HG02884 (cell line): Measurements from ENCODE around the gene AOAH.
"Not testable (repeated sequence)": the region's sequence is repeated elsewhere in the genome, so short reads cannot be mapped to it uniquely, and the experiment has no call there.

ENCODE experiments used
- ATAC-seq: cut with Tn5 transposase; IDR thresholded peaks from one replicate; pipeline ENCODE4 v1.9.1; 2021; ENCODE audit warnings: mild to moderate bottlenecking, moderate library complexity; ENCODE audit not compliant: unreplicated experiment

The AOAH gene

DNA sequence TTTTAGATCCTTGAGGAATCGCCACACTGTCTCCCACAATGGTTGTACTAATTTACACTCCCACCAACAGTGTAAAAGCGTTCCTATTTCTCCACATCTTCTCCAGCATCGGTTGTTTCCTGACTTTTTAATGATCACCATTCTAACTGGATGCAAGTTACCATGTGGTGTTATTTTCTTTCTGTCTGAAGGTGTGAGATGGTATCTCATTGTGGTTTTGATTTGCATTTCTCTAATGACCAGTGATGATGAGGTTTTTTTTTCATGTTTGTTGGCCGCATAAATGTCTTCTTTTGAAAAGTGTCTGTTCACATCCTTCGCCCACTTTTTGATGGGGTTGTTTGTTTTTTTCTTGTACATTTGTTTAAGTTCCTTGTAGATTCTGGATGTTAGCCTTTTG lies 20.4 kb downstream of the AOAH start:
- ATAC-seq = not testable (repeated sequence)

DNA sequence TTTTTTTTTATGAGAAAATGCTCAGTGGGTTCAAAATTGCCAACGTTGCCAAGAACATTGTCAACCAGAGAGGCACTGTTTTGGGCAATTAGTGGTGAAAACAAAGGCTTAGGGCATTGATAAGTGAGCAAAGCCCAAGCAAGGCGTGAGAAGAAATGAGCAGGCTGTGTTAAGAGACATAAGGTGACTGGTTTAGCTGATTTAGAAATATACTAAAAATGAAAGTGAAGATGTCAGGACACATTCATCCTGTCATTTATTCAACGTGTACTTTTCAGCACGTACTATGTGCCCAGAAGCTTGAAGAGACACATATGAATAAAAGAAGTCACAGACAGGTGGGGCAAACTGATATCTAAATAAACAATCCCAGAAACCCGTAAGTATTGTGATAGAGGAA lies 31.8 kb downstream of the AOAH start:
- ATAC-seq = peak; percentile 63

DNA sequence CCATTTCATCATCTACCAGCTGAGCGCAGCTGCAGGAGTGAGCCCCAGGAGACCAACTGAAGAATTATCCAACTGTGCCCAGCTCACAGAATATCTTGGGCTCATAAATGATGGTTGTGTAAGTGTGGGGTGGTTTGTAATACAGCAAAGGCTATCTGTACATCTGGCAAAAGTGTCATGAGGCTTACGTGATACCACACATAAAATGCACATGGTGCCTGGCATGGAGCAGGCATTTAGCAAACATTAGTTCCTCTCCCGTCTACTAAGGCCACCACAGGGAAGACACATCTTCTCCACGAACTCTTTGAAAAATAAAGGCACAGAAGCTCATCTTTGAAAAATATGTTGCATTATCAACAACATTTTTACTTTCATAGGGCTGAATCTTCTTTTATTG lies 32.3 kb downstream of the AOAH start:
- no peak for ATAC-seq

DNA sequence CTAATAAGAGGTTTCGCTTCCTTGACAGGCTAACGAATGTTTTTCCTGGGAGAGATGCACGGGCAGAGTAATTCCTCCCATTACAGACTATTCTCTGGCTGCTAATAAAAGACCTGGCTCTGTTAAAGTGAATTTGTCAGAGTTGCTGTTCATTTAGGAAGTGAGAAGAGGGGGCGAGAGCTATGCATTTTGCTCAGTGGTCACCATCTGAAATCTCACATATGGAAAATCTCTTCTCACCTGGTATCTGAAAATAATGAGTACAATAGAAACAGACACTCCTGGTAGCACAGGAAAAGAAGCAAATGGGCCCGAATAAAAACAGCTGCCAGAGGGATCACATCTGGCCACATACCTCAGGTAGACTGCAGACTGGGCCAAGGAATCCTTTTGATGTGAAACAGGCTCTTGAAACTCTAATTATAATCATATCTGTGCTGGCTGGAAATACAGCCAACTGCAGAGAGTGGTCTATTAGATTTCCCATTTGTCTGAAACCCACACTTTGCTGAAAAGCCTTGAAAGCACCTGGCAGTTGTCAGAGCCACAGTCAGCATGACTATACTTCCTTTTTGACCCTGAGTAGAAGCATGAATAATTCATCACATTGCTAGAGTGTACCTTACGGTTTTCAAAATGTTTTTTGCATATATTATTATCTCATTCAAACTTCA lies 33.6 kb downstream of the AOAH start:
- peak; percentile 45 for ATAC-seq

DNA sequence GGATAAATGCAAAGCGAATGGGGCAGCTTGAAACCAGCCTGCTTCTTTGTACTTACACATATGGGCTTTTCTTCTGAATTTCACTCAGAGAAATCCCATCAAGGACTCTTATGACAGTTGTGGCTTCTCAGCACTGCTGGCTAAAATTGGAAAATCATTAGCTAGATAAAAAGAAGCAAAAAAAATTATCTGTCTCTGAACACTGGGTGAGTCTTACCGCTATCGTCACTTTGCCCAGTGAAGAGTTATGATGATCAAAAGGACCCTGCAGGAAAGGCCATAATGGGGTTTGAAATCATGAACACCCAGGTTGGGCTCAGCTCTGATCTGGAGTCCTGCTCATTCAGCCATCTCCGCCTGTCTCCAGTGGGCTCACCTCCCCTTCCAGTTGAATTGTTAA lies 34.3 kb downstream of the AOAH start:
- no peak for ATAC-seq

DNA sequence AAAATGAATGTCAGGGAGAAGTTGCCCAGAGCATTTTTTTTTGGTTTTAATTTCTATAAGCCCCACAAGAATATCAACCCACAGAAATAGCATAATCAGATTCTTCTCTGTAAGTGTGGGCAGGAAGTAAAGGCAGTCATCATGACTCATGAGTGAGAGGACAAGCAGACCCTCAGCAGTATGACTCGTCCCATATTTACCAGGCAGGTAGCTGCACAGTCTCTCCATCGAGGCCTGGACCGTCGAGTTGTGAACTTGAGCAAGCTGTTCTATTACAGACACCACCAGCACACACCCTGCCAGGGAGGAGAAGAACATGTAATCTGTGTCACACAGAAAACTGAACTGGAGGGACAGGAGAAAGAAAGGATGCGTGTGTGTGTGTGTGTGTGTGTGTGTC lies 37.8 kb downstream of the AOAH start:
- ATAC-seq = no peak

DNA sequence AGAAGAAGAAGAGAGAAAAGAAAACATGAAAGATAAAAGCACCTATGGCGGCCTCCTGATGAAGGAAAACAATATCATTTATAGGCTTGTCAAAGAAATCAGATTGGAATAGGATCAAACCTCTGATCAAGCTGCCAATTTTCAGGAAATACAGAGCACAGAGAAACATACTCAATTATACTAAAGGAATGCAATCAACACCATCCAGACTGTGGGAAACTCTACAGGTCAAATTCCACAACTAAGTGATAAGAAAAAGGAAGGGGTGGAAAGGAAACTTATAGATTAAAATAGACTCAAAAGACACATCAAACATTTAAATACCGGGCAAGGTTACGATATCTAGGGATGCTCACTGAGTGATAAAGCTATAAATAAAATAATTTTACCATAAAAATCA lies 39.3 kb downstream of the AOAH start:
- no peak for ATAC-seq

- ATAC-seq = no peak
Measured at GRCh38 chr7:36683695-36684357, 40.5 kb downstream of the AOAH start.

GRCh38 chr7:36683111-36683510 lies 41.2 kb downstream of the AOAH start:
- ATAC-seq = no peak

DNA sequence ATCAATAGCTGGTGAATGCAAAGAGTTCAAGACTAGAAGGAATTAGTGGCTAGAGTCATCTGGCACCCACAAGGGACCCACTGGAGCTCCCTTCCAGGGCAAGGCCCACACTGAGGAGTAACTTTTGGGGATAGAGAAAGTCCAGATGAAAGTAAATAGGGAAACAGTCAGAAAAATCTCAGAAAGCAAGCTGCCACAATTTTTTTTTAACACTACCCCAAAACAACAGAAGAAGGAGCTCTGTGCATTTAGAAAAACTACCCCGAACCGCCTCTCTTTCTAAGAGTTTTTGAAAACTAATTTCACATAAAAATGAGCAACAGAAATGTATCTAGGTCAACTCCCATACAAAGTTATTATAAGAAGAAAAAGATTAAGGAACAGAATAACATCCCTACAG lies 42.2 kb downstream of the AOAH start:
- ATAC-seq = no peak

- ATAC-seq = peak; percentile 63
Measured at GRCh38 chr7:36677769-36678437, 46.4 kb downstream of the AOAH start.

DNA sequence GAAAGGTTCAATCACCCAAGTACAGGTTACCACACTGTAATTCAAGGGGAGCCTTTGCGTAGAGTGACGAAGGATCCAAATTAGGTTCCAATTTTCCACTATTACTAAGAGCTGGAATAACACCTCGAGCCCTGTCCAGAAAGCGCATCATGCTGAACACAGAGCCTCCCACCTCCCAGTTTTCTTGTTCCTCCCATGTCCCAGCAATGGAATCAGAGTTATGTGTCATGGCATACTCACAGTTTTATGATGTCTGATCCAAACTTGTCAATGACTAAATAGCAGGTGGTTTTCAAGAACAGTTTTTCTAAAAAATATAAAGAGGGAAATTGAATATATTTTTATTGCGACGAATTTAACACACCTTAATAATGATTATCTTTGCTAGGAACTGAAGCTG lies 50.6 kb downstream of the AOAH start:
- no peak for ATAC-seq

DNA sequence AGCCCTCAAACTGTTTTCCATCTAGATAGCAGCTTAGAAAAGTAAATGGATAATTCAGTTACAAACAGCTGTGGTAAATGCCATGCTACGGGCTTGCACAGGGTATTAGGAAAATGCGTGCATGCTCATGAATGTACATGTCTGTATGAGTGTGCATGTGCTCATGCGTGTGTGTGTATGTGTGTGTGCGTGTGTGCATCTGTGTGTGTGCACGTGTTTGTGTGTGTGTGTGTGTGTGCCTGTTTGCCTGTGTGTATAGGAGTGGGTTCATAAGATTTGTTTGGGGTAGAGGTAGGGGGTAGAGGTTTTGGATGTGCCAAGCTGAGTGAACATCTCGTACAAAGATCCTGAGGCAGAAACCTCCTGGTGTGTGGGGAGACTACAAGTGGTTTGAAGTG lies 52.9 kb downstream of the AOAH start:
- ATAC-seq = no peak

DNA sequence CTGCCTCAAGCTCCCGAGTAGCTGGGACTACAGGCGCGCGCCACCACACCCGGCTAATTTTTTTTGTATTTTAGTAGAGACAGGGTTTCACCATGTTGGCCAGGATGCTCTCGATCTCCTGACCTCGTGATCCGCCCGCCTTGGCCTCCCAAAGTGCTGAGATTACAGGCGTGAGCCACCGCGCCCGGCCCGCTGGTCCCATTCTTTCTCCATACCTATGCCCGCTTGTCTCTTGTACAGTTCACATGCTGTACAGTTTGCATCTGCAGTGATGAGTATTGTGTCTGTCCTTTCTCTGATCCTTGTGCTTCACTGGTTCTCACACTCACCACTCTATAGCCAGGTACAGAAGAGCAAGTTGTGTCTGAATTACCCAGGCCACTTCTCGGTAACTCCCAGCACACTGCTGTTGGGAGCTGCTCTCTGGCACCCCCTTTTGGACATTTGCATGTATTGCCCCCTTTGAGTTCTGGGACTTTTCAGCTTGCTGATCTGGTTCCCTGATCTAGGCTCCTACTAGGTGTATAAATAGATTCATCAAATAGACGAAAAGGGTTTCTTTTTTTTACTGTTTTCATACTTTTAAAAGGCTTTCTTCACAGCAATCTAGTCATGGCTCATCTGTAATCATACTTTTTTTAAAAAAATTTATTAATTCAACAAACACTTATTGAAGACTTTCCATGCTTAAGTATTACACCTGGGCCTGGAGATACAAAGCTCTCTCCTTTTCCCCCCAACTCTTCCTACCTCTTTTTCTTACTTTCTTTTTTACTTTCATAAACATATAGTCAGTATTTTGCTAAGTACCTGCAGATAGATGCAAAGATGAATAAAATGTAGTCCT lies 53.5 kb downstream of the AOAH start:
- peak; percentile 84 for ATAC-seq

DNA sequence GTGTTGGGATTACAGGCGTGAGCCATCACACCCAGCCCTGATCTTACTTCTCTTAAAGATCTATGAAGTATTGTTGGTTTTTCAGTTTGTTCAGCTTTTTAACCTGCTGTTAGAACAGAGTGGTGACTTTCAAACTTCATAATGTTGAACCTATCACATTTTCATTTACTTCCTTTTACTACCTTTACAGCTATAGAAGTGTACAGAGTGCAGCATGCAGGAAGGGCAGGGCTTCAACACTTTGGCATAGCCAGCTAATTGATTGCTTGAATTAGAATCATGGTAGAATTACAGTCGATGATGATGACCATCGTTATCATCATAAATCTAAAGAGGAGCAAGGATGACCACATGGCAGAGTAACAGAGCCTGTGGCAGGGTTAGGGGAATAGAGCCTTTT lies 55.5 kb downstream of the AOAH start:
- no peak for ATAC-seq

DNA sequence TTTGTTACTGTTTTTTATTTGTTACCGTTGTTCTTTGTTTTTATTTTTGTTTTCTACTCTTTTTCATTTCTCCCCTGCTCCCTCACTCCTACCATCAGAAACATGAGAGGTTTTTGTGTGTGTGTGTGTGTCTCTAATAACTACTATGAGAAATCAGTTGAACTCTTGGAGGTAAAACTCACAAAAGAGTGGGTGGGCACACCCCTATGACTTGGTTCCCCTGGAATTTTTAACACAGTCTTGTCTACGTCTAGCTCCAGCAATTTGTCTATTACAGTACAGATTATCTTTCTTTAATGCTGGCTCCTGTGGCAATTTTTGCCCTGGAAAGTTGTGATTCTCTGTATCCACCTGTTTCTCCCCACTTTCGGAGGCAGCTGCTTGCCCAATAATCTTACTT lies 56.2 kb downstream of the AOAH start:
- ATAC-seq = no peak

GRCh38 chr7:36667007-36667745 lies 57.1 kb downstream of the AOAH start:
- no peak for ATAC-seq

GRCh38 chr7:36663481-36663880 lies 60.8 kb downstream of the AOAH start:
- no peak for ATAC-seq

- ATAC-seq = no peak
Measured at GRCh38 chr7:36661135-36661840, 63.0 kb downstream of the AOAH start.
